H9 (cell line): ENCODE measurements around the gene PLS1. TPM values are rescaled to one million over a fixed set of nuclear protein-coding genes. Genes with fewer than 3 reads are reported as not detected.
A peak's percentile ranks its signal among the peaks of the same experiment; 100 is the strongest.

Experiments
- DNase-seq: peaks from one replicate; pipeline ENCODE4 v3.0.0-alpha.2; 2017
- H2AFZ ChIP-seq: one replicate; pipeline ENCODE4 v1.6.1; 2013; ENCODE audit warnings: mild to moderate bottlenecking, low read length, control low read depth, moderate library complexity
- H2AK5ac ChIP-seq: 2 replicates; pipeline ENCODE4 v1.6.1; 2013; ENCODE audit warnings: low read length, control low read depth, mixed read lengths; ENCODE audit not compliant: insufficient read length
- H2BK120ac ChIP-seq: one replicate; pipeline ENCODE4 v1.6.1; 2013; ENCODE audit warnings: low read depth, mild to moderate bottlenecking, low read length, control low read depth, inconsistent platforms; ENCODE audit not compliant: poor library complexity, severe bottlenecking
- H2BK12ac ChIP-seq: 2 replicates; pipeline ENCODE4 v1.6.1; 2013; ENCODE audit warnings: low read length, control low read depth, mixed read lengths, low read depth; ENCODE audit not compliant: insufficient read length
- H2BK15ac ChIP-seq: 2 replicates; pipeline ENCODE4 v1.6.1; 2013; ENCODE audit warnings: low read depth, low read length, control low read depth
- H2BK20ac ChIP-seq: one replicate; pipeline ENCODE4 v1.6.1; 2013; ENCODE audit warnings: low read depth, mild to moderate bottlenecking, low read length, control low read depth, inconsistent platforms; ENCODE audit not compliant: poor library complexity, severe bottlenecking
- H2BK5ac ChIP-seq: 2 replicates; pipeline ENCODE4 v1.6.1; 2013; ENCODE audit warnings: low read length, control low read depth, mixed read lengths; ENCODE audit not compliant: insufficient read length
- H3K14ac ChIP-seq: 2 replicates; pipeline ENCODE4 v1.6.1; 2013; ENCODE audit warnings: low read length, control low read depth; ENCODE audit not compliant: insufficient read depth
- H3K18ac ChIP-seq: 2 replicates; pipeline ENCODE4 v1.6.1; 2013; ENCODE audit warnings: low read depth, mild to moderate bottlenecking, mixed read lengths, low read length, control low read depth; ENCODE audit not compliant: insufficient read length
- H3K23ac ChIP-seq: 2 replicates; pipeline ENCODE4 v1.6.1; 2013; ENCODE audit warnings: low read length, control low read depth, mixed read lengths, low read depth; ENCODE audit not compliant: insufficient read length
- H3K23me2 ChIP-seq: 2 replicates; pipeline ENCODE4 v1.6.1; 2013; ENCODE audit warnings: low read depth, mild to moderate bottlenecking, mixed read lengths, low read length, control low read depth; ENCODE audit not compliant: insufficient read length, poor library complexity, severe bottlenecking
- H3K27ac ChIP-seq: 2 replicates; pipeline ENCODE4 v1.5.1; 2013; ENCODE audit warnings: low read length, control low read depth, mixed read lengths, low read depth; ENCODE audit not compliant: insufficient read length
- H3K27me3 ChIP-seq: 2 replicates; pipeline ENCODE4 v1.6.1; 2013; ENCODE audit warnings: low read length, control low read depth, inconsistent platforms; ENCODE audit not compliant: insufficient read depth
- H3K4ac ChIP-seq: 2 replicates; pipeline ENCODE4 v1.6.1; 2013; ENCODE audit warnings: low read depth, mild to moderate bottlenecking, control low read depth, inconsistent platforms, low read length, moderate library complexity
- H3K4me1 ChIP-seq: 2 replicates; pipeline ENCODE4 v1.6.1; 2013; ENCODE audit warnings: low read length, control low read depth, inconsistent platforms; ENCODE audit not compliant: insufficient read depth
- H3K4me2 ChIP-seq: 2 replicates; pipeline ENCODE4 v1.6.1; 2013; ENCODE audit warnings: low read length, control low read depth, mixed read lengths; ENCODE audit not compliant: insufficient read length, insufficient read depth
- H3K56ac ChIP-seq: 2 replicates; pipeline ENCODE4 v1.6.1; 2013; ENCODE audit warnings: low read depth, mild to moderate bottlenecking, mixed read lengths, low read length, control low read depth; ENCODE audit not compliant: insufficient read length
- H3K79me1 ChIP-seq: 2 replicates; pipeline ENCODE4 v1.6.1; 2013; ENCODE audit warnings: low read depth, mild to moderate bottlenecking, moderate library complexity, low read length, control low read depth, inconsistent platforms; ENCODE audit not compliant: insufficient read depth, poor library complexity, severe bottlenecking
- H3K79me2 ChIP-seq: 2 replicates; pipeline ENCODE4 v1.6.1; 2013; ENCODE audit warnings: low read length, control low read depth, inconsistent platforms; ENCODE audit not compliant: insufficient read depth
- H3K9ac ChIP-seq: 2 replicates; pipeline ENCODE4 v1.6.1; 2013; ENCODE audit warnings: low read length, control low read depth, mixed read lengths; ENCODE audit not compliant: insufficient read length; ENCODE audit errors: extremely low read depth
- H3K9me3 ChIP-seq: one replicate; pipeline ENCODE4 v1.6.1; 2013; ENCODE audit warnings: low read depth, low read length, inconsistent platforms; ENCODE audit not compliant: control insufficient read depth
- H3T11ph ChIP-seq: one replicate; pipeline ENCODE4 v1.6.1; 2013; ENCODE audit warnings: mild to moderate bottlenecking, low read length, control low read depth, inconsistent platforms
- H4K20me1 ChIP-seq: one replicate; pipeline ENCODE4 v1.6.1; 2013; ENCODE audit not compliant: control insufficient read depth, insufficient read length, insufficient read depth
- H4K5ac ChIP-seq: 2 replicates; pipeline ENCODE4 v1.6.1; 2013; ENCODE audit warnings: low read depth, mild to moderate bottlenecking, mixed read lengths, low read length, control low read depth; ENCODE audit not compliant: insufficient read length
- H4K8ac ChIP-seq: replicated peaks from 2 replicates; pipeline ENCODE4 v1.6.1; 2013; ENCODE audit warnings: low read length, control low read depth, mixed read lengths, low read depth; ENCODE audit not compliant: insufficient read length
- H4K91ac ChIP-seq: 2 replicates; pipeline ENCODE4 v1.6.1; 2013; ENCODE audit warnings: low read depth, mild to moderate bottlenecking, moderate library complexity, mixed read lengths, low read length, control low read depth; ENCODE audit not compliant: insufficient read length
- H3K27ac Mint-ChIP-seq, 3 experiments: 2 replicates in 2 of 3; 3 replicates in 1 of 3; pipeline ENCODE4 v1.8.0; 2020 to 2021; ENCODE audit warnings: mixed read lengths in 3 of 3, mild to moderate bottlenecking in 1 of 3, moderate library complexity in 1 of 3
- H3K27me3 Mint-ChIP-seq: 2 replicates; pipeline ENCODE4 v1.8.0; 2021; ENCODE audit warnings: low read depth, mild to moderate bottlenecking, moderate library complexity, mixed read lengths
- H3K36me3 Mint-ChIP-seq, 3 experiments: 2 replicates in 2 of 3; 3 replicates in 1 of 3; pipeline ENCODE4 v1.8.0; 2020 to 2021; ENCODE audit warnings: low read depth in 3 of 3, mixed read lengths in 3 of 3; ENCODE audit not compliant: insufficient read depth in 1 of 3
- H3K4me1 Mint-ChIP-seq, 2 experiments: 2 replicates each; pipeline ENCODE4 v1.8.0; 2020; ENCODE audit warnings: mixed read lengths in 2 of 2
- H3K4me3 Mint-ChIP-seq, 2 experiments: 2 replicates in 1 of 2; 3 replicates in 1 of 2; pipeline ENCODE4 v1.8.0; 2020 to 2021; ENCODE audit warnings: mild to moderate bottlenecking in 2 of 2, mixed read lengths in 2 of 2, moderate library complexity in 1 of 2
- H3K9me3 Mint-ChIP-seq, 2 experiments: 2 replicates in 1 of 2; 3 replicates in 1 of 2; pipeline ENCODE4 v1.8.0; 2020; ENCODE audit warnings: mild to moderate bottlenecking in 2 of 2, mixed read lengths in 2 of 2, moderate library complexity in 1 of 2
- CTCF ChIP-seq: fragments of 200-600 bp; sonication (generic); conservative IDR thresholded peaks from 3 replicates; pipeline ENCODE4 v1.8.0; 2021; ENCODE audit warnings: antibody characterized with exemption, mild to moderate bottlenecking
- WGBS: extraction: QIAGEN DNeasy Blood & Tissue Kit; methylation state at CpG from one replicate; pipeline ENCODE4 v1.1.7; 2013; ENCODE audit warnings: missing lambda C conversion rate, low lambda C conversion rate, mixed read lengths; ENCODE audit not compliant: insufficient read length; ENCODE audit errors: extremely low coverage; 5-methylcytosine and 5-hydroxymethylcytosine counted together
- total RNA-seq: library from RNA; stranded (reverse); gene quantifications from 2 replicates; pipeline ENCODE4 v1.2.1, GENCODE V29; 2021

The PLS1 gene
- total RNA-seq, 1 experiment from 2014 or later, result 20.4 TPM

GRCh38 chr3:142577696-142578328, 18.4 kb upstream of the PLS1 start:
- no peak overlapping the region for H4K8ac ChIP-seq
- no peak overlapping the region for H3K23ac ChIP-seq
- Mint-ChIP-seq H3K9me3 (no peaks in the 10 kb centered on the region), H3K27me3 (no peaks in the 10 kb centered on the region), H3K27ac (peak overlapping the region; percentile 83 to 95 (median 89)), H3K4me1 (peaks cover 33 to 34% of the 10 kb centered on the region in 2 experiments), H3K36me3 (peaks cover 0 to 4% (median 3%) of the 10 kb centered on the region in 3 experiments; a peak in 2 of 7 replicates), H3K4me3 (peak overlapping the region; percentile 92 to 94)
- peak overlapping the region; percentile 46 for H3K27ac ChIP-seq
- no peaks in the 10 kb centered on the region for H4K20me1 ChIP-seq
- H3T11ph ChIP-seq, result no peak overlapping the region
- TF ChIP-seq CTCF, result no peak
- no peak overlapping the region for H2BK5ac ChIP-seq
- DNase-seq, result no peak
- no peak overlapping the region for H3K4ac ChIP-seq
- H4K5ac ChIP-seq, result no peak overlapping the region
- peak overlapping the region; percentile 82 for H3K9ac ChIP-seq
- H2AK5ac ChIP-seq, result no peak overlapping the region
- H3K9me3 ChIP-seq, result no peaks in the 10 kb centered on the region
- H3K4me1 ChIP-seq, result peaks cover 3% of the 10 kb centered on the region; the same call in 1 of the 2 replicates
- H2BK15ac ChIP-seq, result no peak overlapping the region
- peak overlapping the region; percentile 87; the same call in 1 of the 2 replicates for H3K14ac ChIP-seq
- H2BK20ac ChIP-seq, result no peak overlapping the region
- no peak overlapping the region for H2BK120ac ChIP-seq
- peaks cover under 1% of the 10 kb centered on the region for H3K79me1 ChIP-seq
- H2AFZ ChIP-seq, result no peak overlapping the region
- H3K4me2 ChIP-seq, result peak overlapping the region; percentile 90
- WGBS, result no CpG with 5 or more reads among the region's 12 CpGs
- H3K56ac ChIP-seq, result no peak overlapping the region
- peaks cover 11% of the 10 kb centered on the region; the same call in 1 of the 2 replicates for H3K79me2 ChIP-seq
- no peak overlapping the region for H3K18ac ChIP-seq
- no peak overlapping the region for H4K91ac ChIP-seq
- peaks cover 5% of the 10 kb centered on the region for H3K23me2 ChIP-seq
- H2BK12ac ChIP-seq, result no peak overlapping the region
- no peaks in the 10 kb centered on the region for H3K27me3 ChIP-seq
